ENCODE results near the gene CORO2A. TPM values are rescaled to one million over a fixed set of nuclear protein-coding genes. Genes with fewer than 3 reads are reported as not detected.

Gene CORO2A
- total and polyA plus RNA-seq, 9 donors = 0.13 to 3.7 (median 1.2) TPM

DNA sequence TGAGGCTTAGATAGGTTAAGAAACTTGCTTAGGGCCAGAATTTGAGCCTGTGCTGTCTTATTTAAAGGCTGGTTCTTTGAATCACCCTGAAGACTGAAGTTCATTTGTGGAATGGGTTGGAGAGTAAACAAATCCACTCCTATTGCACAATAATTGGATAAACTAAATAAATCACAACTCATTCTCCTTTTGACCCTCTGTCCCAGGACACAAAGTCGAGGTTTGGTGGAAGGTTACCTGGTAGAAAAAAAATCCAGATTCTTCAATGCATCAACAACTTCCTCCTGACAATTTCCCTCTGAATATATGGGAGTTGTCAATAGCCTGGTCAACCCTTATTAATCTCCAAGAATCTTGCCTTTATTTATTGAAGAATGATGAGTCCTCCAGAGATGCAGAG lies 34.1 kb upstream of the CORO2A start:
- H3K4me3 ChIP-seq = no peak overlapping the region
- WGBS, 3 donors = 26 to 45% (median 26%) methylated on average over 1 of the region's 1 CpG
- no peak overlapping the region for H3K27ac ChIP-seq
- H3K4me1 ChIP-seq (ENCODE audit: insufficient read depth) = no peaks in the 10 kb centered on the region
- no peak for DNase-seq
- H3K27me3 ChIP-seq = no peaks in the 10 kb centered on the region
- no peaks in the 10 kb centered on the region for H3K36me3 ChIP-seq
- no peaks in the 10 kb centered on the region for H3K9me3 ChIP-seq
- TF ChIP-seq, protein P1, sequence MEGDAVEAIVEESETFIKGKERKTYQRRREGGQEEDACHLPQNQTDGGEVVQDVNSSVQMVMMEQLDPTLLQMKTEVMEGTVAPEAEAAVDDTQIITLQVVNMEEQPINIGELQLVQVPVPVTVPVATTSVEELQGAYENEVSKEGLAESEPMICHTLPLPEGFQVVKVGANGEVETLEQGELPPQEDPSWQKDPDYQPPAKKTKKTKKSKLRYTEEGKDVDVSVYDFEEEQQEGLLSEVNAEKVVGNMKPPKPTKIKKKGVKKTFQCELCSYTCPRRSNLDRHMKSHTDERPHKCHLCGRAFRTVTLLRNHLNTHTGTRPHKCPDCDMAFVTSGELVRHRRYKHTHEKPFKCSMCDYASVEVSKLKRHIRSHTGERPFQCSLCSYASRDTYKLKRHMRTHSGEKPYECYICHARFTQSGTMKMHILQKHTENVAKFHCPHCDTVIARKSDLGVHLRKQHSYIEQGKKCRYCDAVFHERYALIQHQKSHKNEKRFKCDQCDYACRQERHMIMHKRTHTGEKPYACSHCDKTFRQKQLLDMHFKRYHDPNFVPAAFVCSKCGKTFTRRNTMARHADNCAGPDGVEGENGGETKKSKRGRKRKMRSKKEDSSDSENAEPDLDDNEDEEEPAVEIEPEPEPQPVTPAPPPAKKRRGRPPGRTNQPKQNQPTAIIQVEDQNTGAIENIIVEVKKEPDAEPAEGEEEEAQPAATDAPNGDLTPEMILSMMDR (IDR thresholded peaks at IDR 0.05) = no peak
- TF ChIP-seq EP300 (IDR thresholded peaks at IDR 0.05) (no peak), POLR2A (IDR thresholded peaks at IDR 0.05) (no peak)
- intact Hi-C loops (cut with DNase I) = no loop called here

DNA sequence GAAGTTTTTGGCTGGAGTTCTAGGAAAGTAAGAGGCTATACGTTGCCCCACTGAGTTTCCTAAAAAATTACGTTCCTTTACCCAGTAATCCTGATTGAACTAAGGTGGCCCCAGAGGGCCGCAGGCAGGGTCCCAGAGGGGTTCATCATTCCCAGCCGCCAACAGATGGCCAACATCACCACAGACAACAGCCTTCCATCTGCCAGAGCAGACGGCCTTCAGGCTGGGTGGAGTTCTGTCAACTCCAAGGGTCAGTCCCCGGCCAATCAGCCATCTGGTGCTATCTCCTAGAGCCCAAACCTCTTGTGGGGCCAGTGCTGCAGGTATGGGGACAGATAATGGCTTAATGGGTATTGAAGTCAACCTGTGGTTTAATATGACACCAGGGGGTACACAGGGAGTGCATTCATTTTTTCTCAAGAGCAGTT lies 32.6 kb upstream of the CORO2A start:
- intact Hi-C loops (cut with DNase I) = no loop called here
- Histone ChIP-seq H3K36me3 (no peaks in the 10 kb centered on the region), H3K4me1 (ENCODE audit: insufficient read depth) (no peaks in the 10 kb centered on the region), H3K27ac (no peak overlapping the region), H3K9me3 (no peaks in the 10 kb centered on the region), H3K27me3 (no peaks in the 10 kb centered on the region), H3K4me3 (no peak overlapping the region)
- no peak for DNase-seq
- TF ChIP-seq EP300 (IDR thresholded peaks at IDR 0.05) = no peak
- 85 to 89% (median 85%) methylated on average over 6 of the region's 6 CpGs for WGBS, 3 donors

DNA sequence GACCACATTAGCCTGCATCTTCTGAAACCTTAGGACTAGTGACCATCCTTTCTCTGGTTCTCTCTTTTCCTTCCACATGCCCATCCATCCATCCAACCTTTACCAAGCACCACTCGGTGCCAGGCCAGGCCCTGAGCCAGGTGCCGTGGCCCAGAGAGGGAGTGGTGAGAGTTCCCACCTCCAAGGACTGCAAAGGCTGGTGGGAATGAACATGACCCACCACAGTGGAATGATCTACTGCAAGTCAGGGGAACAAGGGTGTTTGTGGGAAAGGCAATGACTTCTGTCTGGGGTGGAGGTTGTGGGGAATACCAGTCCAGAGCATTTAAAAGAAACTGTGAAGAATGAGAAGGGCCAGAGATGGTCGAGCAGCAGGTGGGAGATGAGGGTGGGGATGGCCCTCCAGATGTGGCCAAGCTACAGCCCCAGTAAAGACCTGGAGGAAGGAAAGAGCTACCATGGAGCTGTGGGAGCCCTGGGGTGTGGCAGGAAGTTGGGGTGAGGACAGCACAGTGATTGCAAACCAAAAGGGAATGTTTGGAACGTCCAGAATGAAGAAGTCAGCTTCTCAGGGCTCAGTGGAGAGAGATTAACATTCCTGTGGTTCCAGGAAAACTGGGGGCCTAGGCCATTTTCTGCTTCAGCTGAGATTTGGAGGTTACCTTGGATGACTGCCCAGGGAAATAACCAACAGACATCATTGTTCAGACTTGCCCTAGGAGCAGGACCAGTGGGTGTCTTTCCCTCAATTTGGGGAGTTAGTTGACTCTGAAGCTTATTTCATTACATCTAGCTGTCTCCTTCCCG lies 30.7 kb upstream of the CORO2A start:
- Histone ChIP-seq H3K9me3 (no peaks in the 10 kb centered on the region), H3K27me3 (no peaks in the 10 kb centered on the region), H3K36me3 (no peaks in the 10 kb centered on the region), H3K27ac (no peak overlapping the region), H3K4me1 (ENCODE audit: insufficient read depth) (no peaks in the 10 kb centered on the region), H3K4me3 (no peak overlapping the region)
- TF ChIP-seq, protein P1 (IDR thresholded peaks at IDR 0.05) = no peak
- TF ChIP-seq EP300 (IDR thresholded peaks at IDR 0.05) (no peak), POLR2A (IDR thresholded peaks at IDR 0.05) (no peak)
- DNase-seq = no peak
- intact Hi-C loops (cut with DNase I) = loop anchor here in 1 of 4 donors (5.0 kb wide), 1 partner anchor 49 kb away; no protein-coding TSS in a partner anchor
- WGBS, 3 donors = 34 to 49% (median 49%) methylated on average over 5 of the region's 5 CpGs

DNA sequence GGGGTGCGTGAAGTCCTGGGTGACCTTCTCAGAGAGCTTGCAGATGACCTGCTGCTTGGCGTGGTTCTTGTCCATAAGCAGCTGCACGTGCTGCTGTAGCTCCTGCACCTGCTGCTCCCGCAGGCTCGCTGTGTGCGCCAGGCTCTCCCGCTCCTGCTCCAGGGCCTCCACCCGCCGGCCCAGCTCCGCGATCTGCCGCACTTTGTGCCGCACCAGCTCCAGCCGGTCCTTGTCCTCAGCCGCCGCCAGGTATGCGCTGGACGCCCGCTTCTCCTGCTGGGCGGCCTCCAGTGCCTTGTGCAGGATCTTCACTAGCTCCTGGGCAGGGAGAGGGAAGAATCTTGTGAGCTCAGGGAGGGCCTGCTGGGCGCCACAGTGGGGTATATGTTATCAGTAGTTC lies 28.5 kb upstream of the CORO2A start:
- H3K4me1 ChIP-seq (ENCODE audit: insufficient read depth) = no peaks in the 10 kb centered on the region
- 91 to 95% (median 95%) methylated on average over 21 of the region's 21 CpGs for WGBS, 3 donors
- H3K9me3 ChIP-seq = no peaks in the 10 kb centered on the region
- intact Hi-C loops (cut with DNase I) = loop anchor here in 1 of 4 donors (5.0 kb wide), 1 partner anchor 51 kb away; no protein-coding TSS in a partner anchor
- no peak for DNase-seq
- no peak overlapping the region for H3K27ac ChIP-seq
- TF ChIP-seq, protein P1 (IDR thresholded peaks at IDR 0.05) = no peak
- no peak for TF ChIP-seq POLR2A (IDR thresholded peaks at IDR 0.05)
- no peak for TF ChIP-seq EP300 (IDR thresholded peaks at IDR 0.05)
- H3K36me3 ChIP-seq = no peaks in the 10 kb centered on the region
- no peak overlapping the region for H3K4me3 ChIP-seq
- H3K27me3 ChIP-seq = no peaks in the 10 kb centered on the region

DNA sequence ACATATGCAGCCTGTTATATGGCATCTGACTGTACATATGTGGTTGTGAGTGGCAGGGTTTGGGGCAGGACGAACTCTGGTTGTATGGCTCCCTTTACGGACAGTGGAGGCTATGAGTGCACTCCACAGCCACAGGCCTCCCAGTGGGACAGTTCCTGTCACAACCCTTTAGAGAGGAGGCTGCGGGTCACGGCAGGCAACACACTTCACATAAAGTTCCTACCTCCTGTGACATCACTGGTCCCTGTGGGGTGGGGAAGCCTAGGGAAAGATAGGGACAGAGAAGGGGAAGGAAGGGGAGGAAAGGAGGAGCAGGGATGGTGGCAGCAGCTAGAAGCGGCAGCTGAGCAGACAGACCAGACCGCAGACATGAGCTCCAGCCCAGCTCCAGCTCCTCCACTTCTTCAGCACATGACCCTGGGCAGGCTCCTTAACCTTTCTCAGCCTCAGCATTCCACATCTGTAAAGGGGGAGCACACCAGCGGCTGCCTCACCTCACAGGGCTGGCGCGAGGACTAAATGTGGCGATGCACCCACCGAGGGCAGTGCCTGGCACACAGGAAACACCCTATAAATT lies 27.4 kb upstream of the CORO2A start:
- H3K4me1 ChIP-seq (ENCODE audit: insufficient read depth) = no peaks in the 10 kb centered on the region
- no peak overlapping the region for H3K27ac ChIP-seq
- TF ChIP-seq EP300 (IDR thresholded peaks at IDR 0.05) = no peak
- TF ChIP-seq POLR2A (IDR thresholded peaks at IDR 0.05) = no peak
- TF ChIP-seq, protein P1 (IDR thresholded peaks at IDR 0.05) = no peak
- H3K4me3 ChIP-seq = no peak overlapping the region
- no peak for DNase-seq
- intact Hi-C loops (cut with DNase I) = loop anchor here in 1 of 4 donors (5.0 kb wide), 1 partner anchor 52 kb away; no protein-coding TSS in a partner anchor
- no peaks in the 10 kb centered on the region for H3K27me3 ChIP-seq
- no peaks in the 10 kb centered on the region for H3K9me3 ChIP-seq
- 88 to 93% (median 92%) methylated on average over 11 of the region's 11 CpGs for WGBS, 3 donors
- no peaks in the 10 kb centered on the region for H3K36me3 ChIP-seq

Measured in ovary (tissue), 9 donors.